Neuronal stem cell (in vitro differentiated cells): ENCODE results near the gene PSPN.

Experiments
- DNase-seq: peaks from one replicate; pipeline ENCODE4 v3.0.0-alpha.2; 2013; ENCODE audit warnings: low spot score
- H2AFZ ChIP-seq: one replicate; pipeline ENCODE4 v1.6.1; 2013; ENCODE audit warnings: mild to moderate bottlenecking, low read length, inconsistent platforms
- H2AK5ac ChIP-seq: 2 replicates; pipeline ENCODE4 v1.6.1; 2013; ENCODE audit warnings: low read depth, mild to moderate bottlenecking, inconsistent platforms, low read length, moderate library complexity, mixed read lengths
- H2BK120ac ChIP-seq: 2 replicates; pipeline ENCODE4 v1.6.1; 2013; ENCODE audit warnings: low read depth, mild to moderate bottlenecking, inconsistent platforms, low read length, moderate library complexity, mixed read lengths
- H2BK12ac ChIP-seq: one replicate; pipeline ENCODE4 v1.6.1; 2013; ENCODE audit warnings: low read length, inconsistent platforms
- H2BK15ac ChIP-seq: 2 replicates; pipeline ENCODE4 v1.6.1; 2013; ENCODE audit warnings: mild to moderate bottlenecking, low read length, inconsistent platforms, mixed read lengths
- H2BK5ac ChIP-seq: one replicate; pipeline ENCODE4 v1.6.1; 2013; ENCODE audit warnings: inconsistent platforms, mild to moderate bottlenecking, low read length, moderate library complexity
- H3K14ac ChIP-seq: one replicate; pipeline ENCODE4 v1.6.1; 2013; ENCODE audit warnings: low read length, inconsistent platforms
- H3K18ac ChIP-seq: 2 replicates; pipeline ENCODE4 v1.6.1; 2013; ENCODE audit warnings: low read length, inconsistent platforms
- H3K23ac ChIP-seq: 2 replicates; pipeline ENCODE4 v1.6.1; 2013; ENCODE audit warnings: low read depth, mild to moderate bottlenecking, mixed read lengths, low read length, inconsistent platforms; ENCODE audit not compliant: poor library complexity
- H3K27ac ChIP-seq: replicated peaks from 3 replicates; pipeline ENCODE4 v1.5.1; 2013; ENCODE audit warnings: low read length, inconsistent platforms
- H3K27me3 ChIP-seq, 3 experiments: 2 replicates each; pipeline ENCODE4 v1.6.1; 2013; ENCODE audit warnings: low read length in 3 of 3, mild to moderate bottlenecking in 2 of 3, inconsistent platforms in 1 of 3, low read depth in 1 of 3, mixed read lengths in 1 of 3, moderate library complexity in 1 of 3; ENCODE audit not compliant: control insufficient read depth in 3 of 3, insufficient read depth in 3 of 3
- H3K36me3 ChIP-seq, 2 donors: replicated peaks in 1 of 2; 2 replicates each; pipeline ENCODE4 v1.6.1; 2013; ENCODE audit warnings: low read length in 2 of 2; ENCODE audit not compliant: control insufficient read depth in 2 of 2, insufficient read depth in 2 of 2
- H3K4ac ChIP-seq: 2 replicates; pipeline ENCODE4 v1.6.1; 2013; ENCODE audit warnings: inconsistent platforms, mild to moderate bottlenecking, low read length, moderate library complexity
- H3K4me1 ChIP-seq, 2 donors: 1 replicate in 1 of 2; 2 replicates in 1 of 2; pipeline ENCODE4 v1.6.1; 2013; ENCODE audit warnings: low read length in 2 of 2, low read depth in 1 of 2; ENCODE audit not compliant: control insufficient read depth in 2 of 2, insufficient read depth in 1 of 2
- H3K4me2 ChIP-seq: one replicate; pipeline ENCODE4 v1.6.1; 2013; ENCODE audit warnings: mild to moderate bottlenecking, low read length, inconsistent platforms; ENCODE audit not compliant: insufficient read depth, poor library complexity, severe bottlenecking
- H3K4me3 ChIP-seq, 2 donors: 2 replicates each; pipeline ENCODE4 v1.5.1; 2013; ENCODE audit warnings: low read length in 2 of 2, mild to moderate bottlenecking in 2 of 2, inconsistent platforms in 1 of 2, moderate library complexity in 1 of 2
- H3K79me1 ChIP-seq: one replicate; pipeline ENCODE4 v1.6.1; 2013; ENCODE audit warnings: low read depth, mild to moderate bottlenecking, inconsistent platforms, low read length, moderate library complexity
- H3K9ac ChIP-seq: one replicate; pipeline ENCODE4 v1.6.1; 2013; ENCODE audit warnings: mild to moderate bottlenecking, low read depth, low read length, inconsistent platforms; ENCODE audit not compliant: poor library complexity
- H3K9me3 ChIP-seq, 2 donors: replicated peaks in 1 of 2; 2 replicates each; pipeline versions ENCODE3 to v1.6.1; 2013; ENCODE audit warnings: low read length in 2 of 2, mild to moderate bottlenecking in 2 of 2, inconsistent platforms in 1 of 2, low read depth in 1 of 2, mixed read lengths in 1 of 2, moderate library complexity in 1 of 2; ENCODE audit not compliant: control insufficient read depth in 2 of 2, insufficient read depth in 1 of 2
- H4K8ac ChIP-seq: one replicate; pipeline ENCODE4 v1.6.1; 2013; ENCODE audit warnings: low read depth, mild to moderate bottlenecking, inconsistent platforms, low read length, moderate library complexity
- H4K91ac ChIP-seq: one replicate; pipeline ENCODE4 v1.6.1; 2013; ENCODE audit warnings: low read length, low read depth, mild to moderate bottlenecking, inconsistent platforms; ENCODE audit not compliant: poor library complexity
- WGBS, 2 donors: extraction: QIAGEN DNeasy Blood & Tissue Kit; methylation state at CpG; one replicate each; pipeline ENCODE4 v1.1.7; 2013; ENCODE audit warnings: missing lambda C conversion rate in 2 of 2, mixed read lengths in 1 of 2; ENCODE audit not compliant: insufficient read length in 2 of 2, insufficient replicate concordance in 1 of 2; ENCODE audit errors: extremely low coverage in 2 of 2; 5-methylcytosine and 5-hydroxymethylcytosine counted together

PSPN gene

GRCh38 chr19:6381030-6381750 lies 5.5 kb upstream of the PSPN start:
- H2AK5ac ChIP-seq, result no peak overlapping the region
- no peak overlapping the region for H3K9ac ChIP-seq
- no peak overlapping the region for H2BK5ac ChIP-seq
- no peak overlapping the region for H2BK15ac ChIP-seq
- H3K23ac ChIP-seq, result peak overlapping the region; percentile 65
- no peaks in the 10 kb centered on the region for H3K27me3 ChIP-seq
- no peak overlapping the region for H3K4me2 ChIP-seq
- no peak overlapping the region for H3K27ac ChIP-seq
- H4K91ac ChIP-seq, result no peak overlapping the region
- no peak overlapping the region for H2AFZ ChIP-seq
- H2BK12ac ChIP-seq, result no peak overlapping the region
- H3K9me3 ChIP-seq, result peaks cover 13 to 14% of the 10 kb centered on the region in 2 donors
- H3K79me1 ChIP-seq, result peaks cover 8% of the 10 kb centered on the region
- H4K8ac ChIP-seq, result no peak overlapping the region
- no peak for DNase-seq
- peaks cover 0 to 1% of the 10 kb centered on the region in 2 donors for H3K4me1 ChIP-seq
- peaks cover 50 to 75% of the 10 kb centered on the region in 2 donors for H3K36me3 ChIP-seq
- H2BK120ac ChIP-seq, result no peak overlapping the region
- WGBS, 2 donors, result no CpG with 5 or more reads among the region's 40 CpGs
- no peak overlapping the region for H3K14ac ChIP-seq
- no peak overlapping the region for H3K4me3 ChIP-seq
- no peak overlapping the region for H3K18ac ChIP-seq
- H3K4ac ChIP-seq, result no peak overlapping the region

GRCh38 chr19:6379744-6380143 lies 4.0 kb upstream of the PSPN start:
- no peak overlapping the region for H3K14ac ChIP-seq
- no peak overlapping the region for H2BK15ac ChIP-seq
- H3K4ac ChIP-seq, result no peak overlapping the region
- peaks cover 13 to 14% of the 10 kb centered on the region in 2 donors for H3K9me3 ChIP-seq
- no peak overlapping the region for H3K23ac ChIP-seq
- no peak overlapping the region for H2BK5ac ChIP-seq
- no peak overlapping the region for H3K27ac ChIP-seq
- no peak overlapping the region for H2AFZ ChIP-seq
- no peak overlapping the region for H2BK120ac ChIP-seq
- DNase-seq, result no peak
- H3K36me3 ChIP-seq, result peaks cover 49 to 67% of the 10 kb centered on the region in 2 donors
- H2BK12ac ChIP-seq, result no peak overlapping the region
- H3K4me1 ChIP-seq, result peaks cover 0 to 1% of the 10 kb centered on the region in 2 donors
- H3K18ac ChIP-seq, result no peak overlapping the region
- no peak overlapping the region for H4K8ac ChIP-seq
- peaks cover 16% of the 10 kb centered on the region for H3K79me1 ChIP-seq
- H2AK5ac ChIP-seq, result no peak overlapping the region
- H3K4me3 ChIP-seq, result no peak overlapping the region
- H3K27me3 ChIP-seq, result no peaks in the 10 kb centered on the region
- WGBS, 2 donors, result no CpG with 5 or more reads among the region's 3 CpGs
- H3K4me2 ChIP-seq, result no peak overlapping the region
- no peak overlapping the region for H3K9ac ChIP-seq
- H4K91ac ChIP-seq, result no peak overlapping the region

GRCh38 chr19:6378486-6378885 lies 2.8 kb upstream of the PSPN start:
- no peaks in the 10 kb centered on the region for H3K27me3 ChIP-seq
- no peak overlapping the region for H3K4ac ChIP-seq
- DNase-seq, result no peak
- H2BK120ac ChIP-seq, result no peak overlapping the region
- no peak overlapping the region for H3K18ac ChIP-seq
- no peak overlapping the region for H3K4me2 ChIP-seq
- no peak overlapping the region for H4K8ac ChIP-seq
- peaks cover 21% of the 10 kb centered on the region for H3K79me1 ChIP-seq
- H3K27ac ChIP-seq, result no peak overlapping the region
- no peak overlapping the region for H2BK12ac ChIP-seq
- peaks cover 13 to 14% of the 10 kb centered on the region in 2 donors for H3K9me3 ChIP-seq
- H2AK5ac ChIP-seq, result no peak overlapping the region
- no CpG with 5 or more reads among the region's 9 CpGs for WGBS, 2 donors
- H3K4me3 ChIP-seq, result no peak overlapping the region
- no peak overlapping the region for H3K14ac ChIP-seq
- H2BK15ac ChIP-seq, result no peak overlapping the region
- no peak overlapping the region for H2AFZ ChIP-seq
- peaks cover 5 to 7% of the 10 kb centered on the region in 2 donors for H3K4me1 ChIP-seq
- no peak overlapping the region for H3K23ac ChIP-seq
- H3K9ac ChIP-seq, result no peak overlapping the region
- no peak overlapping the region for H4K91ac ChIP-seq
- no peak overlapping the region for H2BK5ac ChIP-seq
- H3K36me3 ChIP-seq, result peaks cover 47 to 59% of the 10 kb centered on the region in 2 donors

GRCh38 chr19:6378041-6378440 lies 2.3 kb upstream of the PSPN start:
- no peak overlapping the region for H3K23ac ChIP-seq
- peak overlapping the region; percentile 28 for H2AK5ac ChIP-seq
- no peak overlapping the region for H3K4me2 ChIP-seq
- H2BK12ac ChIP-seq, result no peak overlapping the region
- H2AFZ ChIP-seq, result no peak overlapping the region
- DNase-seq, result no peak
- H3K9me3 ChIP-seq, result peaks cover 13 to 14% of the 10 kb centered on the region in 2 donors
- no peak overlapping the region for H3K4me3 ChIP-seq
- no peak overlapping the region for H2BK120ac ChIP-seq
- peaks cover 6 to 7% of the 10 kb centered on the region in 2 donors for H3K4me1 ChIP-seq
- peaks cover 42 to 54% of the 10 kb centered on the region in 2 donors for H3K36me3 ChIP-seq
- H2BK5ac ChIP-seq, result no peak overlapping the region
- no peak overlapping the region for H3K9ac ChIP-seq
- H3K79me1 ChIP-seq, result peaks cover 18% of the 10 kb centered on the region
- no peak overlapping the region for H2BK15ac ChIP-seq
- no peak overlapping the region for H4K91ac ChIP-seq
- H3K27ac ChIP-seq, result peak overlapping the region; percentile 19
- peak overlapping the region; percentile 64 for H3K18ac ChIP-seq
- WGBS, 2 donors, result no CpG with 5 or more reads among the region's 6 CpGs
- no peak overlapping the region for H4K8ac ChIP-seq
- H3K27me3 ChIP-seq, result no peaks in the 10 kb centered on the region
- H3K4ac ChIP-seq, result no peak overlapping the region
- no peak overlapping the region for H3K14ac ChIP-seq
